Chondrocyte (in vitro differentiated cells): ENCODE data around the gene GAA. TPM values are rescaled to one million over a fixed set of nuclear protein-coding genes. Genes with fewer than 3 reads are reported as not detected.

Experiments
- DNase-seq: peaks from one replicate; pipeline ENCODE4 v3.0.0; 2021; ENCODE audit warnings: mixed read lengths, low spot score
- H3K27ac Mint-ChIP-seq: one replicate; pipeline ENCODE4 v1.8.0; 2021; ENCODE audit warnings: mild to moderate bottlenecking, moderate library complexity, mixed read lengths; ENCODE audit not compliant: unreplicated experiment
- H3K27me3 Mint-ChIP-seq: 2 replicates; pipeline ENCODE4 v1.8.0; 2021; ENCODE audit warnings: low read depth, mixed read lengths
- H3K36me3 Mint-ChIP-seq: 2 replicates; pipeline ENCODE4 v1.8.0; 2021; ENCODE audit warnings: low read depth, mixed read lengths
- H3K4me1 Mint-ChIP-seq: 2 replicates; pipeline ENCODE4 v1.8.0; 2021; ENCODE audit warnings: low read depth, mild to moderate bottlenecking, mixed read lengths
- H3K4me3 Mint-ChIP-seq: one replicate; pipeline ENCODE4 v1.8.0; 2021; ENCODE audit warnings: mild to moderate bottlenecking, moderate library complexity, mixed read lengths; ENCODE audit not compliant: unreplicated experiment
- H3K9me3 Mint-ChIP-seq: 2 replicates; pipeline ENCODE4 v1.8.0; 2021; ENCODE audit warnings: low read depth, mixed read lengths
- CTCF ChIP-seq: fragments of 200-600 bp; sonication (generic); IDR thresholded peaks from 2 replicates; pipeline ENCODE4 v1.5.0; 2021; ENCODE audit warnings: antibody characterized with exemption, mild to moderate bottlenecking, moderate library complexity
- total RNA-seq: library from RNA; stranded (reverse); gene quantifications from 3 replicates; pipeline ENCODE4 v1.2.1, GENCODE V29; 2021

GAA gene
- total RNA-seq, 1 donor from 2014 or later = 45.7 TPM

GRCh38 chr17:80105762-80106161, 4.4 kb downstream of the GAA start:
- Mint-ChIP-seq H3K9me3 (no peaks in the 10 kb centered on the region), H3K27me3 (no peaks in the 10 kb centered on the region), H3K36me3 (no peaks in the 10 kb centered on the region), H3K4me1 (peaks cover 12% of the 10 kb centered on the region), H3K4me3 (no peak overlapping the region), H3K27ac (no peak overlapping the region)
- peak; percentile 61 for DNase-seq
- TF ChIP-seq CTCF = no peak

- no peak for TF ChIP-seq CTCF
- Mint-ChIP-seq H3K27me3 (no peaks in the 10 kb centered on the region), H3K36me3 (no peaks in the 10 kb centered on the region), H3K27ac (no peak overlapping the region), H3K9me3 (no peaks in the 10 kb centered on the region), H3K4me3 (no peak overlapping the region), H3K4me1 (peaks cover 10% of the 10 kb centered on the region)
- peak; percentile 52 for DNase-seq
These were observed 4.8 kb downstream of the GAA start for GRCh38 chr17:80106176-80106575.

GRCh38 chr17:80106751-80107150, 5.4 kb downstream of the GAA start:
- H3K27ac Mint-ChIP-seq = no peak overlapping the region
- TF ChIP-seq CTCF = no peak
- no peaks in the 10 kb centered on the region for H3K9me3 Mint-ChIP-seq
- peaks cover 10% of the 10 kb centered on the region for H3K4me1 Mint-ChIP-seq
- DNase-seq = peak; percentile 33
- no peaks in the 10 kb centered on the region for H3K27me3 Mint-ChIP-seq
- no peaks in the 10 kb centered on the region for H3K36me3 Mint-ChIP-seq
- H3K4me3 Mint-ChIP-seq = no peak overlapping the region

GRCh38 chr17:80107231-80108021, 6.0 kb downstream of the GAA start:
- no peaks in the 10 kb centered on the region for H3K9me3 Mint-ChIP-seq
- H3K4me1 Mint-ChIP-seq = peaks cover 4% of the 10 kb centered on the region
- no peak for TF ChIP-seq CTCF
- H3K4me3 Mint-ChIP-seq = no peak overlapping the region
- no peaks in the 10 kb centered on the region for H3K36me3 Mint-ChIP-seq
- DNase-seq = peak; percentile 92
- no peak overlapping the region for H3K27ac Mint-ChIP-seq
- no peaks in the 10 kb centered on the region for H3K27me3 Mint-ChIP-seq

GRCh38 chr17:80108036-80108971, 6.9 kb downstream of the GAA start:
- Mint-ChIP-seq H3K4me1 (no peaks in the 10 kb centered on the region), H3K4me3 (no peak overlapping the region), H3K36me3 (no peaks in the 10 kb centered on the region), H3K27me3 (no peaks in the 10 kb centered on the region), H3K27ac (no peak overlapping the region), H3K9me3 (no peaks in the 10 kb centered on the region)
- no peak for TF ChIP-seq CTCF
- peak; percentile 82 for DNase-seq
